Activated CD8-positive, alpha-beta memory T cell treated with anti-CD3 and anti-CD28 coated beads for 36 hours (primary cell): ENCODE results near the gene ADAMTS17. TPM values are rescaled to one million over a fixed set of nuclear protein-coding genes. Genes with fewer than 3 reads are reported as not detected.

Experiments
- CTCF ChIA-PET: fragments of 350-600 bp; sonication (Branson Sonifier 250); formaldehyde crosslinking; loops from one replicate; lab custom pipeline; 2021; ENCODE audit warnings: antibody characterized with exemption; lab: Charles Lee
- POLR2A ChIA-PET: fragments of 350-600 bp; sonication (Branson Sonifier 250); formaldehyde crosslinking; loops from one replicate; lab custom pipeline; 2021; ENCODE audit warnings: antibody characterized with exemption; lab: Charles Lee
- total RNA-seq, 2 experiments: library from RNA; stranded (reverse); gene quantifications; one replicate each; pipeline ENCODE4 v1.2.3, GENCODE V29; 2021

The ADAMTS17 gene
- total RNA-seq, 2 experiments from 2014 or later: 1.4 to 1.6 TPM

GRCh38 chr15:100261302-100262240 lies 80.2 kb downstream of the ADAMTS17 start:
- POLR2A ChIA-PET: no interaction called here
- CTCF ChIA-PET: no interaction called here

- POLR2A ChIA-PET: no interaction called here
These were observed 82.5 kb downstream of the ADAMTS17 start for GRCh38 chr15:100259266-100259665.

GRCh38 chr15:100256970-100257650 lies 84.7 kb downstream of the ADAMTS17 start:
- CTCF ChIA-PET: no interaction called here
- POLR2A ChIA-PET: no interaction called here

More at GRCh38 chr15:100259266-100259665, 82.5 kb downstream of the ADAMTS17 start:
- CTCF ChIA-PET: no interaction called here

GRCh38 chr15:100256101-100256969 lies 85.4 kb downstream of the ADAMTS17 start:
- POLR2A ChIA-PET: no interaction called here
- CTCF ChIA-PET: no interaction called here

GRCh38 chr15:100255644-100256043 lies 86.1 kb downstream of the ADAMTS17 start:
- CTCF ChIA-PET: no interaction called here
- POLR2A ChIA-PET: no interaction called here

GRCh38 chr15:100254691-100255090 lies 87.1 kb downstream of the ADAMTS17 start:
- ChIA-PET POLR2A (no interaction called here), CTCF (no interaction called here)

- POLR2A ChIA-PET: no interaction called here
- CTCF ChIA-PET: no interaction called here
These were observed 87.5 kb downstream of the ADAMTS17 start for GRCh38 chr15:100254285-100254684.

- ChIA-PET POLR2A (no interaction called here), CTCF (no interaction called here)
These were observed 88.1 kb downstream of the ADAMTS17 start for GRCh38 chr15:100253640-100254039.

- CTCF ChIA-PET: no interaction called here
- POLR2A ChIA-PET: no interaction called here
These were observed 88.9 kb downstream of the ADAMTS17 start for GRCh38 chr15:100252779-100253417.

- ChIA-PET CTCF (no interaction called here), POLR2A (no interaction called here)
These were observed 89.4 kb downstream of the ADAMTS17 start for GRCh38 chr15:100252359-100252758.

- POLR2A ChIA-PET: no interaction called here
- CTCF ChIA-PET: no interaction called here
These were observed 91.5 kb downstream of the ADAMTS17 start for GRCh38 chr15:100250176-100250800.

- POLR2A ChIA-PET: no interaction called here
- CTCF ChIA-PET: no interaction called here
These were observed 92.5 kb downstream of the ADAMTS17 start for GRCh38 chr15:100249096-100249815.

- CTCF ChIA-PET: interaction anchor here (1.0 kb wide), 1 partner anchor 12 kb away, joined by 3 read pairs; no protein-coding TSS in a partner anchor
These were observed 93.5 kb downstream of the ADAMTS17 start for GRCh38 chr15:100248236-100248635.

GRCh38 chr15:100247228-100248225 lies 94.2 kb downstream of the ADAMTS17 start:
- ChIA-PET CTCF (interaction anchor here (1.0 kb wide), 1 partner anchor 13 kb away, joined by 3 read pairs; no protein-coding TSS in a partner anchor), POLR2A (no interaction called here)

More at GRCh38 chr15:100248236-100248635, 93.5 kb downstream of the ADAMTS17 start:
- POLR2A ChIA-PET: no interaction called here

- POLR2A ChIA-PET: no interaction called here
- CTCF ChIA-PET: no interaction called here
These were observed 95.9 kb downstream of the ADAMTS17 start for GRCh38 chr15:100245855-100246254.

GRCh38 chr15:100245487-100245820 lies 96.3 kb downstream of the ADAMTS17 start:
- ChIA-PET POLR2A (no interaction called here), CTCF (no interaction called here)
